HEK293 (cell line): ENCODE measurements around the gene SIRPB2.
"Not testable (repeated sequence)": the region's sequence is repeated elsewhere in the genome, so short reads cannot be mapped to it uniquely, and the experiment has no call there.

Experiments used
- AEBP2 ChIP-seq: fragments of 450-650 bp; formaldehyde crosslinking; IDR thresholded peaks from 2 replicates; pipeline ENCODE4 v1.5.1; 2016; ENCODE audit warnings: missing biosample characterization, missing genetic modification characterization, borderline replicate concordance
- BCL11B ChIP-seq: fragments of 450-650 bp; formaldehyde crosslinking; IDR thresholded peaks from 2 replicates; pipeline ENCODE4 v1.5.1; 2016; ENCODE audit warnings: low read depth, missing biosample characterization, missing genetic modification characterization
- CTCF ChIP-seq: fragments of 450-650 bp; formaldehyde crosslinking; IDR thresholded peaks from 2 replicates; pipeline ENCODE4 v1.5.1; 2016; ENCODE audit warnings: missing biosample characterization, missing genetic modification characterization
- SALL2 ChIP-seq: fragments of 450-650 bp; formaldehyde crosslinking; IDR thresholded peaks from 2 replicates; pipeline ENCODE4 v1.5.0; 2017; ENCODE audit warnings: missing biosample characterization, mild to moderate bottlenecking, missing genetic modification characterization, borderline replicate concordance
- SETDB1 ChIP-seq: IDR thresholded peaks from one replicate; pipeline ENCODE4 v1.6.1; 2017; ENCODE audit warnings: mild to moderate bottlenecking, low read length, moderate library complexity, mixed read lengths; ENCODE audit not compliant: insufficient read length
- ZBTB10 ChIP-seq: fragments of 450-650 bp; formaldehyde crosslinking; IDR thresholded peaks from 2 replicates; pipeline ENCODE4 v1.5.1; 2016; ENCODE audit warnings: missing biosample characterization, missing genetic modification characterization
- ZFP69B ChIP-seq: fragments of 450-650 bp; formaldehyde crosslinking; IDR thresholded peaks from 2 replicates; pipeline ENCODE4 v1.5.1; 2016; ENCODE audit warnings: missing biosample characterization, missing genetic modification characterization
- ZNF274 ChIP-seq, 2 experiments: fragments of 200-500 bp in 1 of 2; fragments of 450-650 bp in 1 of 2; sonication (Bioruptor generic) in 1 of 2; formaldehyde crosslinking in 1 of 2; IDR thresholded peaks; 2 replicates each; pipeline versions ENCODE4 v1.5.1 to v1.6.1; 2014 to 2016; ENCODE audit warnings: borderline replicate concordance in 1 of 2, inconsistent platforms in 1 of 2, low read length in 1 of 2, missing biosample characterization in 1 of 2, missing genetic modification characterization in 1 of 2
- ZNF311 ChIP-seq: fragments of 450-650 bp; formaldehyde crosslinking; IDR thresholded peaks from 2 replicates; pipeline ENCODE4 v1.5.1; 2017; ENCODE audit warnings: missing biosample characterization, missing genetic modification characterization, borderline replicate concordance
- ZNF580 ChIP-seq: fragments of 450-650 bp; formaldehyde crosslinking; IDR thresholded peaks from 2 replicates; pipeline ENCODE4 v1.5.1; 2016; ENCODE audit warnings: missing biosample characterization, missing genetic modification characterization
- ZNF639 ChIP-seq: fragments of 450-650 bp; formaldehyde crosslinking; IDR thresholded peaks from 2 replicates; pipeline ENCODE4 v1.5.1; 2016; ENCODE audit warnings: missing biosample characterization, missing genetic modification characterization
- ZSCAN30 ChIP-seq: fragments of 450-650 bp; IDR thresholded peaks from 2 replicates; pipeline ENCODE4 v1.5.1; 2018; ENCODE audit warnings: missing biosample characterization, mild to moderate bottlenecking, missing genetic modification characterization, moderate library complexity
- ZSCAN4 ChIP-seq: fragments of 450-650 bp; formaldehyde crosslinking; IDR thresholded peaks from 2 replicates; pipeline ENCODE4 v1.5.1; 2017; ENCODE audit warnings: missing biosample characterization, missing genetic modification characterization

- TF ChIP-seq ZNF274 (IDR thresholded peaks at IDR 0.05; ENCODE audit: low read length); ZNF274 (tag by site-specific recombination; IDR thresholded peaks at IDR 0.05; ENCODE audit: borderline replicate concordance); CTCF (tag by site-specific recombination); ZNF580; ZNF311; ZSCAN30; AEBP2 (tag by site-specific recombination); SALL2 (tag by site-specific recombination); BCL11B (tag by site-specific recombination); SETDB1; ZNF639; ZFP69B (tag by site-specific recombination); ZSCAN4; ZBTB10 (tag by site-specific recombination): not testable (repeated sequence)
Observed at GRCh38 chr20:1497371-1497770, 6.2 kb upstream of the SIRPB2 start.
